Smooth muscle cell (in vitro differentiated cells): ENCODE results near the gene SFSWAP. TPM values are rescaled to one million over a fixed set of nuclear protein-coding genes. Genes with fewer than 3 reads are reported as not detected.
A peak's percentile ranks its signal among the peaks of the same experiment; 100 is the strongest.

Experiments
- DNase-seq: peaks from one replicate; lab custom pipeline; 2025; ENCODE audit not compliant: unreplicated experiment; lab: John Stamatoyannopoulos, UW
- H2AFZ ChIP-seq: fragments of 200-600 bp; sonication (generic); 2 replicates; pipeline ENCODE4 v1.6.0; 2016; ENCODE audit warnings: antibody characterized with exemption, low read depth, mild to moderate bottlenecking
- H3F3A ChIP-seq: fragments of 200-600 bp; sonication (generic); 2 replicates; pipeline ENCODE4 v1.6.0; 2017; ENCODE audit warnings: antibody characterized with exemption, low read depth
- H3K27ac ChIP-seq: fragments of 200-600 bp; sonication (generic); 2 replicates; pipeline ENCODE4 v1.5.1; 2016; ENCODE audit warnings: low read depth, mild to moderate bottlenecking
- H3K27me3 ChIP-seq: fragments of 200-600 bp; sonication (generic); 2 replicates; pipeline ENCODE4 v1.6.1; 2016; ENCODE audit warnings: low read depth, mild to moderate bottlenecking
- H3K36me3 ChIP-seq: fragments of 200-600 bp; sonication (generic); 2 replicates; pipeline ENCODE4 v1.5.1; 2016; ENCODE audit warnings: low read depth
- H3K4me1 ChIP-seq: fragments of 200-600 bp; sonication (generic); 2 replicates; pipeline ENCODE4 v1.5.1; 2016; ENCODE audit warnings: low read depth
- H3K4me2 ChIP-seq: fragments of 200-600 bp; sonication (generic); 2 replicates; pipeline ENCODE4 v1.6.0; 2016; ENCODE audit warnings: mild to moderate bottlenecking
- H3K4me3 ChIP-seq: fragments of 200-600 bp; sonication (generic); 2 replicates; pipeline ENCODE4 v1.5.1; 2016; ENCODE audit warnings: mild to moderate bottlenecking
- H3K79me2 ChIP-seq: fragments of 200-600 bp; sonication (generic); 2 replicates; pipeline ENCODE4 v1.6.0; 2016; ENCODE audit warnings: low read depth, mild to moderate bottlenecking
- H3K9ac ChIP-seq: fragments of 200-600 bp; sonication (generic); 2 replicates; pipeline ENCODE4 v1.6.0; 2016; ENCODE audit warnings: low read depth
- H3K9me3 ChIP-seq: fragments of 200-600 bp; sonication (generic); replicated peaks from 2 replicates; pipeline ENCODE4 v1.5.1; 2016; ENCODE audit warnings: low read depth
- H4K20me1 ChIP-seq: fragments of 200-600 bp; sonication (generic); 2 replicates; pipeline ENCODE4 v1.6.0; 2016; ENCODE audit warnings: low read depth
- WGBS: methylation state at CpG from one replicate; pipeline ENCODE4 v1.1.7; 2016; ENCODE audit warnings: low lambda C conversion rate; 5-methylcytosine and 5-hydroxymethylcytosine counted together
- polyA plus RNA-seq: library from polyadenylated mRNA; unstranded; fragments of >200 nt; fragmentation: Nextera tagmentation; extraction: Ambion mirVana; gene quantifications from 2 replicates; pipeline ENCODE4 v1.2.1, GENCODE V29; 2016
- total RNA-seq: library from RNA; depleted of rRNA; stranded (reverse); fragments of >200 nt; gene quantifications from 2 replicates; pipeline ENCODE4 v1.2.3, GENCODE V29; 2014
- TF ChIP-seq, protein P1 (sequence below): fragments of 200-600 bp; sonication (generic); IDR thresholded peaks from 2 replicates; pipeline ENCODE4 v1.5.1; 2017; ENCODE audit warnings: borderline replicate concordance, mild to moderate bottlenecking, antibody characterized with exemption; ENCODE audit not compliant: insufficient read depth, poor library complexity, severe bottlenecking

The SFSWAP gene
- total and polyA plus RNA-seq, 2 experiments from 2014 or later, result 24.1 to 32.3 TPM

DNA sequence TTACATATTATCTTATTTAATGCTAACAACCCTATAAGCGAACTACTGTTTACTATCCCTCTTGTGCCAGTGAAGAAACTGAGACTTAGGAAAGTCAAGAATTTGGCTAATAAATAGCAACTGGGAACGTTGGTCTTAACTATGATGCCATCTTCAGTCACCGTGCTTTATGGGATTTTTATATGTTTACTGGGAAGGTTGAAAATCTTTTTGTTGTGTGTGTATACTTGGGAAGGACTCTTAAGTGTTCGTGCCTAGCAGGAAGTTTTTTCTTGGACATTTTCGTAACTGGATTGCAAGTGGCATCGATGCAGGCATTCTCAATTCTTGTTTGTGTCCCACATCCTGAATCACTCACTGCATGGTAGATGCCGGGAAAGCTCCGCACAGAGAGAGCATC is 9.4 kb downstream of the SFSWAP start:
- Histone ChIP-seq H3K9ac (no peak overlapping the region), H3K9me3 (no peaks in the 10 kb centered on the region), H3F3A (peaks cover 4% of the 10 kb centered on the region), H2AFZ (no peak overlapping the region), H3K4me1 (peaks cover 17% of the 10 kb centered on the region), H3K4me3 (no peak overlapping the region), H3K27me3 (no peaks in the 10 kb centered on the region), H3K36me3 (peaks cover 42% of the 10 kb centered on the region), H3K4me2 (no peak overlapping the region), H3K79me2 (peaks cover 57% of the 10 kb centered on the region), H3K27ac (peak overlapping the region; percentile 58), H4K20me1 (peaks cover 37% of the 10 kb centered on the region)
- no peak for DNase-seq
- 95% methylated on average over 8 of the region's 8 CpGs for WGBS
- TF ChIP-seq, protein P1, sequence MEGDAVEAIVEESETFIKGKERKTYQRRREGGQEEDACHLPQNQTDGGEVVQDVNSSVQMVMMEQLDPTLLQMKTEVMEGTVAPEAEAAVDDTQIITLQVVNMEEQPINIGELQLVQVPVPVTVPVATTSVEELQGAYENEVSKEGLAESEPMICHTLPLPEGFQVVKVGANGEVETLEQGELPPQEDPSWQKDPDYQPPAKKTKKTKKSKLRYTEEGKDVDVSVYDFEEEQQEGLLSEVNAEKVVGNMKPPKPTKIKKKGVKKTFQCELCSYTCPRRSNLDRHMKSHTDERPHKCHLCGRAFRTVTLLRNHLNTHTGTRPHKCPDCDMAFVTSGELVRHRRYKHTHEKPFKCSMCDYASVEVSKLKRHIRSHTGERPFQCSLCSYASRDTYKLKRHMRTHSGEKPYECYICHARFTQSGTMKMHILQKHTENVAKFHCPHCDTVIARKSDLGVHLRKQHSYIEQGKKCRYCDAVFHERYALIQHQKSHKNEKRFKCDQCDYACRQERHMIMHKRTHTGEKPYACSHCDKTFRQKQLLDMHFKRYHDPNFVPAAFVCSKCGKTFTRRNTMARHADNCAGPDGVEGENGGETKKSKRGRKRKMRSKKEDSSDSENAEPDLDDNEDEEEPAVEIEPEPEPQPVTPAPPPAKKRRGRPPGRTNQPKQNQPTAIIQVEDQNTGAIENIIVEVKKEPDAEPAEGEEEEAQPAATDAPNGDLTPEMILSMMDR, result no peak

DNA sequence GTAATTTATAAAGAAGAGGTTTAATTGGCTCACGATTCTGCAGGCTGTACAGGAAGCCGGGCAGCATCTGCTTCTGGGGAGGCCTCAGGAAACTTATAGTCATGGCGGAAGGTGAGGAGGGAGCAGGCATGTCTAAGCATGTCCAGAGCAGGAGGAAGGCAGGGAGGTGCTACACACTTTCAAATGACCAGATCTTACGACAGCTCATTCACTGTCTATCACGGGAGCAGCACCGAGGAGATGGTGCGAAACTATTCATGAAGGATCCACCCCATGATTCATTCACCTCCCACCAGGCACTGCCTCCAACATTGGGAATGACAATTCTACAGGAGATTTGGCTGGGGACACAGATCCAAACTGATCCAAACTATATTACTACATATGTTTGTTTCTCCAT is 10.0 kb downstream of the SFSWAP start:
- 77% methylated on average over 7 of the region's 7 CpGs for WGBS
- H3F3A ChIP-seq, result peaks cover 4% of the 10 kb centered on the region
- H2AFZ ChIP-seq, result no peak overlapping the region
- H3K36me3 ChIP-seq, result peaks cover 37% of the 10 kb centered on the region
- H3K4me3 ChIP-seq, result no peak overlapping the region
- TF ChIP-seq, protein P1, result no peak
- peaks cover 52% of the 10 kb centered on the region for H3K79me2 ChIP-seq
- peaks cover 17% of the 10 kb centered on the region for H3K4me1 ChIP-seq
- H4K20me1 ChIP-seq, result peaks cover 40% of the 10 kb centered on the region
- H3K9me3 ChIP-seq, result no peaks in the 10 kb centered on the region
- no peak for DNase-seq
- H3K4me2 ChIP-seq, result no peak overlapping the region
- H3K9ac ChIP-seq, result no peak overlapping the region
- no peaks in the 10 kb centered on the region for H3K27me3 ChIP-seq
- H3K27ac ChIP-seq, result peak overlapping the region; percentile 58

DNA sequence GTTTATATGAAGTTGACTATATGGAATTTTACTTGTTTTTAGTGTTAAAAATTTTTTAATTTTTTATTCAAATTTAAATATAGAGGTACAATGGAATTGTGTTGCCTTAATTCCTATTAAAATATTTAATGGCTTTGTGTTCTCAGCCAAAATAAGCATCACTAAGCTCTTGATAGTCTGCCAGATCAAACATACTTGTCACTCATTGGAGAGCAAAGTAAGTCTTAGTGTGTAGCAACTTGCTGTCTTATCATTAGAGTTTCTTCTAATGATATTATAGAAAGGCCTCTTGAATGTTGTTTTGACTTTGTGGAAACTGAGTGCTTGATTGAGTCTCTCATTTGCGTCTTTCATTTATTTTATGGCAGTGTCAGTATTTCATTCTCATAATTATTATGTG is 10.7 kb downstream of the SFSWAP start:
- Histone ChIP-seq H3K27ac (peak overlapping the region; percentile 58), H3K4me2 (no peak overlapping the region), H3K27me3 (no peaks in the 10 kb centered on the region), H3K4me1 (peaks cover 17% of the 10 kb centered on the region), H3K4me3 (no peak overlapping the region), H3F3A (peaks cover 4% of the 10 kb centered on the region), H4K20me1 (peaks cover 40% of the 10 kb centered on the region), H3K79me2 (peaks cover 51% of the 10 kb centered on the region), H3K9me3 (no peaks in the 10 kb centered on the region), H3K9ac (no peak overlapping the region), H3K36me3 (peaks cover 34% of the 10 kb centered on the region), H2AFZ (no peak overlapping the region)
- no peak for DNase-seq
- 100% methylated on average over 1 of the region's 1 CpG for WGBS
- TF ChIP-seq, protein P1, result no peak

DNA sequence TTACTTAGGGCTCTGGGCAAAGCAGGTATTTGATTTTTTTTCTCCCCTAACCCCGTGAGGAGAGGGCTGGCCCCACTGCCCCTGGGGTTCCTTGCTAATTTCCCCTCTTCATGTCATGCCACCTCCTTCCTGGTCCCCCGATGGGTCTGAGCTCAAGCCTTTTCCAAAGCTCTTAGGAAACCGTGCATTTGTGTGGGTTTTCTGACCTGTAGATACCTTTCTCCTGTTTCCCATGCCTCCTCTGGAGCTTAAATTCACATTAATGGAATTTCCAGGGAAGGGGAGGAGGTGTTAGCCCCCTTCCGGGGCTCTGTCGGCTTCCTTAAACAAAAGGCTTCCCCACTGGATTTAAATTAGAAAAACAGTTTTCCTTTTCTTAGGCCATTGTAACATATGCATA is 12.6 kb downstream of the SFSWAP start:
- TF ChIP-seq, protein P1, result no peak
- Histone ChIP-seq H3K27ac (no peak overlapping the region), H3F3A (peaks cover 4% of the 10 kb centered on the region), H2AFZ (no peak overlapping the region), H3K9ac (no peak overlapping the region), H3K4me2 (no peak overlapping the region), H3K27me3 (no peaks in the 10 kb centered on the region), H3K79me2 (peaks cover 37% of the 10 kb centered on the region), H3K36me3 (peaks cover 38% of the 10 kb centered on the region), H3K4me3 (no peak overlapping the region), H3K4me1 (peaks cover 17% of the 10 kb centered on the region), H4K20me1 (peaks cover 40% of the 10 kb centered on the region), H3K9me3 (no peaks in the 10 kb centered on the region)
- DNase-seq, result no peak
- WGBS, result 66% methylated on average over 5 of the region's 5 CpGs
